GM18526 (cell line): ENCODE results near the gene CTNNBL1.

Experiments
- POLR2A ChIP-seq: IDR thresholded peaks from 3 replicates; pipeline ENCODE4 v1.6.1; 2011; ENCODE audit not compliant: insufficient read length; ENCODE audit errors: extremely low read depth

Gene CTNNBL1

GRCh38 chr20:37877832-37878772 is 184.3 kb downstream of the CTNNBL1 start:
- TF ChIP-seq POLR2A, result no peak

GRCh38 chr20:37878835-37879599 is 185.2 kb downstream of the CTNNBL1 start:
- TF ChIP-seq POLR2A, result no peak

GRCh38 chr20:37879843-37880242 is 186.0 kb downstream of the CTNNBL1 start:
- no peak for TF ChIP-seq POLR2A

- TF ChIP-seq POLR2A, result no peak
These were observed 187.1 kb downstream of the CTNNBL1 start for GRCh38 chr20:37880726-37881591.

- TF ChIP-seq POLR2A, result no peak
These were observed 187.9 kb downstream of the CTNNBL1 start for GRCh38 chr20:37881601-37882343.

GRCh38 chr20:37882961-37883712 is 189.3 kb downstream of the CTNNBL1 start:
- TF ChIP-seq POLR2A, result no peak

GRCh38 chr20:37885042-37885441 is 191.2 kb downstream of the CTNNBL1 start:
- no peak for TF ChIP-seq POLR2A

GRCh38 chr20:37885593-37886503 is 192.0 kb downstream of the CTNNBL1 start:
- no peak for TF ChIP-seq POLR2A

GRCh38 chr20:37886851-37887297 is 193.0 kb downstream of the CTNNBL1 start:
- no peak for TF ChIP-seq POLR2A

- no peak for TF ChIP-seq POLR2A
These were observed 194.8 kb downstream of the CTNNBL1 start for GRCh38 chr20:37888641-37889040.

GRCh38 chr20:37890108-37890507 is 196.3 kb downstream of the CTNNBL1 start:
- no peak for TF ChIP-seq POLR2A

- TF ChIP-seq POLR2A, result no peak
These were observed 196.8 kb downstream of the CTNNBL1 start for GRCh38 chr20:37890643-37891042.

GRCh38 chr20:37892001-37892400 is 198.2 kb downstream of the CTNNBL1 start:
- TF ChIP-seq POLR2A, result no peak
